Skeletal muscle satellite cell (primary cell): ENCODE results near the gene ERBB4. TPM values are rescaled to one million over a fixed set of nuclear protein-coding genes. Genes with fewer than 3 reads are reported as not detected.
A peak's percentile ranks its signal among the peaks of the same experiment; 100 is the strongest.

Experiments used
- H3K27me3 ChIP-seq: 2 replicates; pipeline ENCODE4 v1.7.0; 2013; ENCODE audit warnings: low read length; ENCODE audit not compliant: control insufficient read depth, insufficient read depth
- H3K36me3 ChIP-seq: 2 replicates; pipeline ENCODE4 v1.7.0; 2013; ENCODE audit warnings: mild to moderate bottlenecking, control low read depth, low read length; ENCODE audit not compliant: insufficient read depth
- H3K4me1 ChIP-seq: 2 replicates; pipeline ENCODE4 v1.7.0; 2013; ENCODE audit warnings: low read length; ENCODE audit not compliant: control insufficient read depth, insufficient read depth
- H3K4me2 ChIP-seq: 2 replicates; pipeline ENCODE4 v1.7.0; 2013; ENCODE audit warnings: mild to moderate bottlenecking, low read length
- H3K4me3 ChIP-seq: 2 replicates; pipeline ENCODE4 v1.7.0; 2013; ENCODE audit warnings: low read length
- H3K9ac ChIP-seq: 2 replicates; pipeline ENCODE4 v1.7.0; 2013; ENCODE audit warnings: mild to moderate bottlenecking, low read depth, low read length, moderate library complexity
- H3K9me3 ChIP-seq: replicated peaks from 2 replicates; pipeline ENCODE4 v1.7.0; 2013; ENCODE audit warnings: mild to moderate bottlenecking, control low read depth, low read length
- total RNA-seq: library from RNA; depleted of rRNA; stranded (reverse); fragments of >200 nt; gene quantifications from 2 replicates; pipeline ENCODE4 v1.2.3, GENCODE V29; 2012; rRNA removed

Gene ERBB4
- total RNA-seq, result 0.22 TPM in 1 of 2 replicates, not detected in the other

- peaks cover 6% of the 10 kb centered on the region for H3K4me1 ChIP-seq
- no peaks in the 10 kb centered on the region for H3K9me3 ChIP-seq
- peak within 1 kb of the TSS; percentile 47 for H3K9ac ChIP-seq
- H3K4me3 ChIP-seq, result peak within 1 kb of the TSS; percentile 77
- no peaks in the 10 kb centered on the region for H3K36me3 ChIP-seq
- peaks cover 15% of the 10 kb centered on the region for H3K27me3 ChIP-seq
- H3K4me2 ChIP-seq, result peak within 1 kb of the TSS; percentile 98
These were observed at the start of gene ERBB4 for GRCh38 chr2:212538305-212539071. Gene ERBB4, minus strand, starts transcription at chr2:212538802. Its CDS starts 272 bp downstream, at chr2:212538530.

- Histone ChIP-seq H3K9me3 (no peaks in the 10 kb centered on the region), H3K4me1 (no peaks in the 10 kb centered on the region), H3K27me3 (no peaks in the 10 kb centered on the region), H3K9ac (no peak overlapping the region), H3K36me3 (no peaks in the 10 kb centered on the region), H3K4me2 (no peak overlapping the region), H3K4me3 (no peak overlapping the region)
These were observed 41.5 kb upstream of the ERBB4 start for GRCh38 chr2:212580117-212580516.

GRCh38 chr2:212556296-212556695 is 17.7 kb upstream of the ERBB4 start:
- H3K4me1 ChIP-seq, result no peaks in the 10 kb centered on the region
- H3K27me3 ChIP-seq, result no peaks in the 10 kb centered on the region
- no peak overlapping the region for H3K4me2 ChIP-seq
- no peak overlapping the region for H3K4me3 ChIP-seq
- no peak overlapping the region for H3K9ac ChIP-seq
- no peaks in the 10 kb centered on the region for H3K9me3 ChIP-seq
- no peaks in the 10 kb centered on the region for H3K36me3 ChIP-seq

GRCh38 chr2:212554233-212554632 is 15.6 kb upstream of the ERBB4 start:
- no peak overlapping the region for H3K4me2 ChIP-seq

GRCh38 chr2:212549941-212550340 is 11.3 kb upstream of the ERBB4 start:
- Histone ChIP-seq H3K4me2 (no peak overlapping the region), H3K4me1 (peaks cover 8% of the 10 kb centered on the region), H3K36me3 (no peaks in the 10 kb centered on the region), H3K9me3 (no peaks in the 10 kb centered on the region), H3K9ac (no peak overlapping the region), H3K27me3 (no peaks in the 10 kb centered on the region), H3K4me3 (no peak overlapping the region)

More at GRCh38 chr2:212554233-212554632, 15.6 kb upstream of the ERBB4 start:
- H3K4me1 ChIP-seq, result no peaks in the 10 kb centered on the region
- H3K27me3 ChIP-seq, result no peaks in the 10 kb centered on the region
- no peak overlapping the region for H3K9ac ChIP-seq
- H3K36me3 ChIP-seq, result no peaks in the 10 kb centered on the region
- no peak overlapping the region for H3K4me3 ChIP-seq
- no peaks in the 10 kb centered on the region for H3K9me3 ChIP-seq

GRCh38 chr2:212549463-212549862 is 10.9 kb upstream of the ERBB4 start:
- Histone ChIP-seq H3K36me3 (no peaks in the 10 kb centered on the region), H3K4me2 (no peak overlapping the region), H3K4me1 (peaks cover 8% of the 10 kb centered on the region), H3K27me3 (no peaks in the 10 kb centered on the region), H3K9ac (no peak overlapping the region), H3K4me3 (no peak overlapping the region), H3K9me3 (no peaks in the 10 kb centered on the region)

- Histone ChIP-seq H3K9ac (no peak overlapping the region), H3K36me3 (no peaks in the 10 kb centered on the region), H3K27me3 (no peaks in the 10 kb centered on the region), H3K4me2 (peak overlapping the region; percentile 15), H3K4me3 (no peak overlapping the region), H3K9me3 (no peaks in the 10 kb centered on the region), H3K4me1 (peaks cover 8% of the 10 kb centered on the region)
These were observed 9.8 kb upstream of the ERBB4 start for GRCh38 chr2:212548455-212548819.

GRCh38 chr2:212547716-212548454 is 9.3 kb upstream of the ERBB4 start:
- no peaks in the 10 kb centered on the region for H3K27me3 ChIP-seq
- no peak overlapping the region for H3K9ac ChIP-seq
- H3K4me2 ChIP-seq, result peak overlapping the region; percentile 15
- peaks cover 8% of the 10 kb centered on the region for H3K4me1 ChIP-seq
- H3K36me3 ChIP-seq, result no peaks in the 10 kb centered on the region
- H3K4me3 ChIP-seq, result no peak overlapping the region
- no peaks in the 10 kb centered on the region for H3K9me3 ChIP-seq

- Histone ChIP-seq H3K4me3 (no peak overlapping the region), H3K4me2 (no peak overlapping the region), H3K9ac (no peak overlapping the region), H3K27me3 (no peaks in the 10 kb centered on the region), H3K36me3 (no peaks in the 10 kb centered on the region), H3K4me1 (peaks cover 8% of the 10 kb centered on the region), H3K9me3 (no peaks in the 10 kb centered on the region)
These were observed 8.1 kb upstream of the ERBB4 start for GRCh38 chr2:212546669-212547068.

- H3K27me3 ChIP-seq, result peaks cover 15% of the 10 kb centered on the region
- H3K9ac ChIP-seq, result no peak overlapping the region
- H3K9me3 ChIP-seq, result no peaks in the 10 kb centered on the region
- H3K36me3 ChIP-seq, result no peaks in the 10 kb centered on the region
- peaks cover 6% of the 10 kb centered on the region for H3K4me1 ChIP-seq
- H3K4me2 ChIP-seq, result no peak overlapping the region
- H3K4me3 ChIP-seq, result no peak overlapping the region
These were observed 1.7 kb upstream of the ERBB4 start for GRCh38 chr2:212540341-212540740.

GRCh38 chr2:212539072-212539880 is 674 bp upstream of the ERBB4 start:
- Histone ChIP-seq H3K4me2 (peak overlapping the region; percentile 98), H3K4me3 (peak overlapping the region; percentile 77), H3K4me1 (peaks cover 6% of the 10 kb centered on the region), H3K9me3 (no peaks in the 10 kb centered on the region), H3K9ac (peak overlapping the region; percentile 47), H3K36me3 (no peaks in the 10 kb centered on the region), H3K27me3 (peaks cover 15% of the 10 kb centered on the region)
